ENCODE results near the gene GTF2H1.
"Not testable (repeated sequence)": the region's sequence is repeated elsewhere in the genome, so short reads cannot be mapped to it uniquely, and the experiment has no call there.

The GTF2H1 gene

GRCh38 chr11:18383388-18384156, 61.2 kb downstream of the GTF2H1 start:
- peak; percentile 57 for DNase-seq

DNA sequence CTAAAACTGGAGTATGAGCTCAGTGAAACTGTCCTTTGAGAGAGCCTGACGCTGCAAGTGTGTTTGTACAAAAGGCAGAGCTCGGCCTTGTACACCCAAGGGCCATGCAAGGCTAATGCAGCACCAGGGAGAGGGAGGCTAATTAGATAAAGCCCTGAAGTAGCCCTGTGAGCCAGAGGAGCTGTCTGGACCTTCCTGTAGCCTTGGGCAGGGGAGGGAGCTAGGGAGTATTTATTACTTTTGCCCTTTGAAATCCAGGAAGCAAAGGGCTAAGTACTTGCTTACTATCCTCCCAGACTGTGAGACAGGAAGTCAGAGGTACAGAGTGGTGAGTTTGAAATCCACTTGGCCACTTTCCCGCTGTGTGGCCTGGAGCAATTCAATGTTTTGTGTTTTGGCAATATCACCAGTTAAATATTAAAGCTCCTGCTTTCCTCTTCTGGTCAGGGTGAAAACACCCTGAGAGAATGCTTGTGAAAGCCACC, 61.8 kb downstream of the GTF2H1 start:
- peak; percentile 5 for DNase-seq

- no peak for DNase-seq
These were observed 67.7 kb downstream of the GTF2H1 start for GRCh38 chr11:18390088-18390487.

- DNase-seq, result no peak
These were observed 70.3 kb downstream of the GTF2H1 start for GRCh38 chr11:18392434-18393321.

- no peak for DNase-seq
These were observed 71.4 kb downstream of the GTF2H1 start for GRCh38 chr11:18393581-18394274.

DNA sequence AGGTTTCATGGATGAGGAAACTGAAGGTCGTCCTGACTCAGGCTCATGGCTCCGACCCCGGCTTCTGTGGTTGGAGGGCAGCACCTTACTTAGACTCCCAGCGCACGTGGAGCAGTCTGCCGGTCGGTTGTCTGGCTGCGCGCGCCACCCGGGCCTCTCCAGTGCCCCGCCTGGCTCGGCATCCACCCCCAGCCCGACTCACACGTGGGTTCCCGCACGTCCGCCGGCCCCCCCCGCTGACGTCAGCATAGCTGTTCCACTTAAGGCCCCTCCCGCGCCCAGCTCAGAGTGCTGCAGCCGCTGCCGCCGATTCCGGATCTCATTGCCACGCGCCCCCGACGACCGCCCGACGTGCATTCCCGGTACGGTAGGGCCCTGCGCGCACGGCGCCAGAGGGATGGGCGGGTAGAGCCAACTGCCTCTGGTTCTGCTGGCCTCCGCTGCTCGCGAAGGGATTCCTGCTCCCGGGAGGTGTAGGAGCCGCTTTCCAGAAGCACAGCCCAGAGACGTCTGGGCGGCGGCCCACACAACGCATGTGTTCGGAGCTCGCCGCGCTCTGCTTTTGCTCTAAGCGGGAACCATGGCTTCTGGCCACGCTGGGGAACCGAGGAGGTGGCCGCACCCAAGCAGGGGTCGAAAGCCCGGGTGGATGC, 72.0 kb downstream of the GTF2H1 start, which contains the start of gene LDHA:
LDHA (plus strand) TSS at position 289 of the 653 bp plus-strand sequence. CDS start 2,280 bp downstream, outside the sequence.
- DNase-seq, result peak; percentile 97

DNA sequence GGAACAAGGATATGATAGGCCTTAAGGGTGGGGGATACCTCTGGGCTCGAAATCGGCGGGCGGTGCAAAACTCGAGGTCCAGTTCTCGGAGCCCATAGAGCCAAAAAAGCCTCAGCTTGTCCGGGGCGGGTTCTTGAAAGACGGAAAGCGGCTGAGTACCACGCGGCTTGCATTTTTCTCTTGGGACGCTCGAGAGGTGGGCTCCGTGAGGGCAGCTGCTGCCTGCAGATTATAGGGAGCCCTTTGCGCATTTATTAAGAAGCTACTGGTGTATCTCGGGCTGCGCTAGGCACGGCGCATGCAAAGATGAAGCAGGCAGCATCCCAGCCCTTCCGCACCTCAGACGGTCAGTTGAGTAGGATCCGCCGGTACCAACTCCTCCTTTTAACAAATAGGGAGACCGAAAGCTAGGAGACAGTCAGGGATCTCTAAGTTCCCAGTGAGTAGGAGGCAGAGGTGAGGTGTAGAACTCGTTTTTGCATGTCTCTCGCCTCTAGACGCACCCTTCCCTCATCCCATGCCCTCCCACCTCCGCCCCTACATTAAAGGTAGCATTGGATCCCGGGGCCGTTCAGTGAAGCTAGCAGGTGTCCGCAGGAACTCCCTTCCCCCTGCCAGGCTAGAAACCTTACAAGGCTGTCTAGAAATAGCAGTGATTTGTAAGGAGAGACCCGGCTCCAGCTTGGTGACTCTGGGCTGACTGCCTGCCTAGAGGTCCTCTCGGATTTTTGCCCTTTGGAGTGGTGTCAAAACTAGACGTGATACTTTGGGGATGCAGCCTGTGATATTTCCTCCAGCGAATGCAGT, 72.8 kb downstream of the GTF2H1 start:
- peak; percentile 11 for DNase-seq

DNA sequence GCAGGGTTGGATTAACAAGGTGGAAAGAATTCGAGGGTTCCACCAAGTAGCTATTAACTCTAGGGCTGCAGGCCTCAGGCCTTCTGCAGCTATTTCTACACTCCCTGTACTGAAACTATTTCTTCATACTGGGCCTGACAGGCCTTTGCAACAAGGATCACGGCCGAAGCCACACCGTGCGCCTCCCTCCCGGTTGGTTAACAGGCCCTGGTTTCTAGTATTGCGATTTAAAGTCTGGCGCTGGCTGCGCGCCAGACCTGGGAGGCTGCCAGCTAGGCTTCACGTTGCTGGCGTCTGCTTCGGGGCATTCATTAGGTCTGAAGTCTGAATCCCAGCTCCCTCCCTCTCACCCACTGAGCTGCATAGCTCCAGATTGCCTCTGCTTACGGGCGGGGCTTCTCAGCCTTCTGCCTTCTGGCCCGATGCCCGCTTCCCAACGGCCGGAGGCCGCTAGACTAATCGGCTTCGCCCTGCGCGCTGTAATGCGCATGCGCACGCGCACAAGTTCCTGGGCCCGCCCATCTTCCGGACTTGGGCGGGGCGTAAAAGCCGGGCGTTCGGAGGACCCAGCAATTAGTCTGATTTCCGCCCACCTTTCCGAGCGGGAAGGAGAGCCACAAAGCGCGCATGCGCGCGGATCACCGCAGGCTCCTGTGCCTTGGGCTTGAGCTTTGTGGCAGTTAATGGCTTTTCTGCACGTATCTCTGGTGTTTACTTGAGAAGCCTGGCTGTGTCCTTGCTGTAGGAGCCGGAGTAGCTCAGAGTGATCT, 73.6 kb downstream of the GTF2H1 start:
- peak; percentile 94 for DNase-seq

- no peak for DNase-seq
These were observed 75.6 kb downstream of the GTF2H1 start for GRCh38 chr11:18397921-18398320.

- not testable (repeated sequence) for DNase-seq
These were observed 78.7 kb downstream of the GTF2H1 start for GRCh38 chr11:18401077-18401476.

- no peak for DNase-seq
These were observed 81.7 kb downstream of the GTF2H1 start for GRCh38 chr11:18404062-18404461.

- DNase-seq, result not testable (repeated sequence)
These were observed 85.0 kb downstream of the GTF2H1 start for GRCh38 chr11:18407400-18407799.

GRCh38 chr11:18408558-18409291, 86.4 kb downstream of the GTF2H1 start:
- DNase-seq, result no peak

DNA sequence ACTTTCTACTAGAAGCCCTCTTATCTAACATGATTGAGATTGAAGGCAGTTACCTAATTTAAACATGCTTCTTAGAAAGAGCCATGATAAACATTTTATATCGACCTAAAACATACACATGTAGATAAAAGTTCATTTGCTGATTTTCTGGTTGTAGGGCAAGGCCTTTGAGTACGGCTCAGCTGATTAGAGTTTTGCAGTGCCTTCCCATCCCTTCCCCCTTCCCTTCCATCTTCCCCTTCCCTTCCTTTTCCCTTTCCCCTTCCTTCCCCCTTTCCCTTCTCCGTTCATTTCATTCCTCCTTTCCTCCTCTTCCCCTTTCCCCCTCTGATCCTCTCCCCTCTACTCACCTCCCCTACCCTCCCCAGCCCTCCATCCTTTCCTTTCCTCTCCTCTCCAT, 94.1 kb downstream of the GTF2H1 start:
- DNase-seq, result no peak

Data from activated effector memory CD4-positive, alpha-beta T cell treated with Interleukin-2 at 50 U/mL for 16 hours (primary cell).